Thyroid gland (tissue), 4 donors: ENCODE measurements around the gene SYNC.

ENCODE experiments used
- CTCF ChIP-seq, 6 experiments: fragments of 200-600 bp in 3 of 6; fragments of 450-650 bp in 3 of 6; sonication (generic) in 3 of 6; IDR thresholded peaks; one replicate each; pipeline ENCODE4 v1.5.1; 2016 to 2019; ENCODE audit warnings: antibody characterized with exemption in 6 of 6, mild to moderate bottlenecking in 2 of 6, inconsistent platforms in 1 of 6, moderate library complexity in 1 of 6
- POLR2A ChIP-seq, 2 donors: fragments of 450-650 bp; IDR thresholded peaks; one replicate each; pipeline ENCODE4 v1.6.1; 2017; ENCODE audit warnings: antibody characterized with exemption in 2 of 2, mild to moderate bottlenecking in 2 of 2, moderate library complexity in 1 of 2

DNA sequence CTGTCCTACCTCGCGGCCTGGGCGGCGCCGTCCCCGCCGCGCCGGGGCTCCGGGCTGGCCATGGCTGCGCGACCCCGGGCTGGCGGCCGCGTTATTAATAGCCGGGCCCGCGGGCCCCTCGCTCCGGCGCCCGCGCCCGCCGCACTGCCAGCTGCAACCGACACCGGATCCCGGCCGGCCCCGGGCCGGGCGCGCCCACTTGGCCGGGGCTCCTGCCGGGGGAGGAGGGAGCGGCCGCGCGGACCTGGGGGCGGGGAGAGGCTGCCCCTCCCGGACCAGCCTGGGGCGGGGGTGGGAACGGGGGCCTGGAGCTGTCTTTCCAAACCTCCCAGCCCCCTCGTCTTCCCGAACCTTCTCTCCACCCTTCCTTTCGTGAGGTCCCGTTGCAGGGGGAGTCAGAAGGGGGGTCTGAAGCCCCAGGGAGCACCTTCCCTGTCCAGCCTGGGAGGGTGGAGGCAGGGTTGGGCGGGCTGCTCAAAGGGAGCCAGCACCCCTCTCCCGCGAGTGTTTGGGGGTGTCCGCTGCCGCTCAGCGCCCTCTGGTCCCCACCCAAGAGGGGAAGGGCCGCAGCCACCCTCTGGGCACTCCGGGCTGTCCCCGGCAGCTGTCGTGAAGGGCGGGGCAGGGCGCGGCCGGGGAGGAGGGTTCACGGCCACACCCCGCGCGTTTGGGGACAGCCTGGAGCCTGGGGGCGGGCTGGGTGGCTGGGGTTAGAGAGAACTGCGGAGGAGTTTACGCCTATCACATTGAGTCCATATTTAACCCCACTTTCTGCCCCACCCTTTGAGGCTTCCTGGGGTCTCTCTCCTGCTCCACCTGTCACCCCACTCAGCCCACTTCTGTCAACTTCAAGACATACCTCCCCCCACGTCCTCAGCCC lies at the start of gene SYNC:
- TF ChIP-seq CTCF (IDR thresholded peaks at IDR 0.05) (no peak), POLR2A (IDR thresholded peaks at IDR 0.05) (no peak)
